Small intestine (tissue), 16 donors: ENCODE results near the gene TDRKH. TPM values are rescaled to one million over a fixed set of nuclear protein-coding genes. Genes with fewer than 3 reads are reported as not detected.

ENCODE experiments used
- DNase-seq, 2 donors: peaks; one replicate each; pipeline versions ENCODE4 v3.0.0 to v3.0.0-alpha.2; 2013
- FAIRE-seq: peaks from 2 replicates; lab custom pipeline; 2012; peaks lifted over from hg19 to GRCh38; lab: Jason Lieb, UNC
- H3K27ac ChIP-seq, 3 donors: one replicate each; pipeline ENCODE4 v1.5.1; 2013; ENCODE audit warnings: low read length in 2 of 3, mild to moderate bottlenecking in 2 of 3, control low read depth in 1 of 3, inconsistent platforms in 1 of 3, low read depth in 1 of 3, moderate library complexity in 1 of 3
- H3K27me3 ChIP-seq, 3 donors: one replicate each; pipeline ENCODE4 v1.6.1; 2013; ENCODE audit warnings: low read length in 3 of 3, inconsistent platforms in 1 of 3; ENCODE audit not compliant: control insufficient read depth in 3 of 3, insufficient read depth in 3 of 3
- H3K36me3 ChIP-seq, 3 donors: one replicate each; pipeline ENCODE4 v1.6.1; 2013; ENCODE audit warnings: low read length in 3 of 3, inconsistent platforms in 1 of 3, low read depth in 1 of 3, mild to moderate bottlenecking in 1 of 3, moderate library complexity in 1 of 3; ENCODE audit not compliant: control insufficient read depth in 3 of 3, insufficient read depth in 2 of 3
- H3K4me1 ChIP-seq, 3 donors: one replicate each; pipeline ENCODE4 v1.6.1; 2013; ENCODE audit warnings: low read length in 2 of 3, inconsistent platforms in 1 of 3, low read depth in 1 of 3, mild to moderate bottlenecking in 1 of 3, moderate library complexity in 1 of 3; ENCODE audit not compliant: control insufficient read depth in 3 of 3, insufficient read depth in 2 of 3
- H3K4me3 ChIP-seq, 3 donors: one replicate each; pipeline ENCODE4 v1.5.1; 2013; ENCODE audit warnings: low read length in 3 of 3, control low read depth in 1 of 3, inconsistent platforms in 1 of 3, low read depth in 1 of 3, mild to moderate bottlenecking in 1 of 3, moderate library complexity in 1 of 3
- H3K9me3 ChIP-seq, 2 donors: one replicate each; pipeline ENCODE4 v1.6.1; 2013; ENCODE audit warnings: low read depth in 1 of 2, low read length in 1 of 2; ENCODE audit not compliant: control insufficient read depth in 2 of 2, insufficient read depth in 1 of 2
- WGBS, 3 donors: extraction: QIAGEN DNeasy Blood & Tissue Kit; methylation state at CpG; one replicate each; pipeline ENCODE4 v1.1.7; 2013; 5-methylcytosine and 5-hydroxymethylcytosine counted together
- long read RNA-seq, 10 donors: transcript quantifications; one replicate each; lab custom pipeline, GENCODE V29; 2026
- polyA plus RNA-seq, 4 donors: library from polyadenylated mRNA; stranded (reverse) in 3 of 4; unstranded in 1 of 4; fragments of 200-250 nt in 3 of 4; fragments of 120-200 nt in 1 of 4; gene quantifications; one replicate each; pipeline versions ENCODE4 v1.2.1 to v1.2.3, GENCODE V29; 2013
- donor health status: healthy with polysubstance abuse.
- donor health status: control.
- donor health status: control.
- donor health status: Bipolar disorder and iron deficiency.
- donor health status: healthy.

Gene TDRKH, protein sequence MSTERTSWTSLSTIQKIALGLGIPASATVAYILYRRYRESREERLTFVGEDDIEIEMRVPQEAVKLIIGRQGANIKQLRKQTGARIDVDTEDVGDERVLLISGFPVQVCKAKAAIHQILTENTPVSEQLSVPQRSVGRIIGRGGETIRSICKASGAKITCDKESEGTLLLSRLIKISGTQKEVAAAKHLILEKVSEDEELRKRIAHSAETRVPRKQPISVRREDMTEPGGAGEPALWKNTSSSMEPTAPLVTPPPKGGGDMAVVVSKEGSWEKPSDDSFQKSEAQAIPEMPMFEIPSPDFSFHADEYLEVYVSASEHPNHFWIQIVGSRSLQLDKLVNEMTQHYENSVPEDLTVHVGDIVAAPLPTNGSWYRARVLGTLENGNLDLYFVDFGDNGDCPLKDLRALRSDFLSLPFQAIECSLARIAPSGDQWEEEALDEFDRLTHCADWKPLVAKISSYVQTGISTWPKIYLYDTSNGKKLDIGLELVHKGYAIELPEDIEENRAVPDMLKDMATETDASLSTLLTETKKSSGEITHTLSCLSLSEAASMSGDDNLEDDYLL
- polyA plus RNA-seq: 1 to 10 TPM in 3 of 4 donors, under 1 TPM in 1; 0.22 to 4.2 (median 2.4) TPM
- long read RNA-seq, donor 1: 0 reads
- long read RNA-seq, donor 2: 0 reads
- long read RNA-seq, donor 3: 0 reads
- long read RNA-seq, donor 4: 0 reads
- long read RNA-seq, donor 5: 0 reads
- long read RNA-seq, donor 6: 0 reads
- long read RNA-seq, donor 7: 0 reads
- long read RNA-seq, donor 8: 0 reads
- long read RNA-seq, donor 9: 0 reads
- long read RNA-seq, donor 10: 0 reads

DNA sequence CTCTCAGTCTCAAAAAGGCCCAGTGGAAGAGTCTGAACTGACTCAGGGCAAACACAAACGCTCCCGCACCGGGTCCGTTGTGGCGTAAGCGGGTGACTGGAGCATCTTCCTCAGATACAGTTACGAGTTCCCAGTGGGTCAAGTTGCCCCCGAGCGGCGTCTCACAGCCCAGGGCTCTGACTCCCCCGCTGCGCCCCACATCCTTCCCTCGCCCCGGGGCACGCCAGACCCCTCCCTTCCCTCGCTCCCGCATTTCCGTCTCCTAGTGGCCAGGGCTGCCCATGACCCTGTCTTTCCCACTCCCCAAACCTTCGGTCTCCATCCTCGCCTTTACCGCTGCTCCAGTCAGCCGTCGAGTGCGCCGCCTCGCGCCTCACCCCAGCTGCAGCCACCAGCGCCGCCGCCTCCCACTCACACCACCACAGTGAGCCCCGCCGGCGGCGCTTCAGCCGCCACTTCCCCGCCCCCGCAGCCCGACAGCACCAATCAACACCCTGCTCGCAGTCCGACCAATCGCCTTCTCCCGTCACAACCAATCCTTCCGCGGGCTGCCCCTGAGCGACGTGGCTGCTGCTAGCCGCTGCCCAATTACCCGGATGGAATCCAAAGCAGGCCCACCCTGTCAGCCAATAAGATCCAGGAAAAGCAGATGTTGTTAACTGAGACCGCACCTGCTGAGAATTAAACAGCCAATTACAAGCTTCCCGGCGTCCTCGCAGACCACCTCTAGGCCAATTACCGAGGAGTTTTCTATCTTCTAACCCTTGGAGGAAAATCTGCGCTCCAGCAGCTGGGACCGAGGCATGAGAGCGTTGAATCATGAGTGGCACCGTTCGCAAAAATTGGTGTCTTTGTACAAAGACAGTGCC is at the start of gene TDRKH:
Gene TDRKH (minus strand): TSS at position 430 of the 869 bp plus-strand sequence. CDS start 7,478 bp downstream, outside the sequence.
- H3K4me3 ChIP-seq: peak within 1 kb of the TSS; percentile 77 to 88 (median 85)
- no peaks in the 10 kb centered on the region for H3K27me3 ChIP-seq
- no peaks in the 10 kb centered on the region for H3K9me3 ChIP-seq
- WGBS, 3 donors: 0 to 1% (median 0%) methylated on average over 49 to 58 of the region's 58 CpGs
- H3K4me1 ChIP-seq: peaks cover 0 to 4% (median 0%) of the 10 kb centered on the region in 3 donors
- H3K36me3 ChIP-seq: no peaks in the 10 kb centered on the region
- H3K27ac ChIP-seq: peak within 1 kb of the TSS in 2 of 3 donors; percentile 39 to 64
- peak; percentile 98 to 100 for DNase-seq
- peak; percentile 51 for FAIRE-seq

DNA sequence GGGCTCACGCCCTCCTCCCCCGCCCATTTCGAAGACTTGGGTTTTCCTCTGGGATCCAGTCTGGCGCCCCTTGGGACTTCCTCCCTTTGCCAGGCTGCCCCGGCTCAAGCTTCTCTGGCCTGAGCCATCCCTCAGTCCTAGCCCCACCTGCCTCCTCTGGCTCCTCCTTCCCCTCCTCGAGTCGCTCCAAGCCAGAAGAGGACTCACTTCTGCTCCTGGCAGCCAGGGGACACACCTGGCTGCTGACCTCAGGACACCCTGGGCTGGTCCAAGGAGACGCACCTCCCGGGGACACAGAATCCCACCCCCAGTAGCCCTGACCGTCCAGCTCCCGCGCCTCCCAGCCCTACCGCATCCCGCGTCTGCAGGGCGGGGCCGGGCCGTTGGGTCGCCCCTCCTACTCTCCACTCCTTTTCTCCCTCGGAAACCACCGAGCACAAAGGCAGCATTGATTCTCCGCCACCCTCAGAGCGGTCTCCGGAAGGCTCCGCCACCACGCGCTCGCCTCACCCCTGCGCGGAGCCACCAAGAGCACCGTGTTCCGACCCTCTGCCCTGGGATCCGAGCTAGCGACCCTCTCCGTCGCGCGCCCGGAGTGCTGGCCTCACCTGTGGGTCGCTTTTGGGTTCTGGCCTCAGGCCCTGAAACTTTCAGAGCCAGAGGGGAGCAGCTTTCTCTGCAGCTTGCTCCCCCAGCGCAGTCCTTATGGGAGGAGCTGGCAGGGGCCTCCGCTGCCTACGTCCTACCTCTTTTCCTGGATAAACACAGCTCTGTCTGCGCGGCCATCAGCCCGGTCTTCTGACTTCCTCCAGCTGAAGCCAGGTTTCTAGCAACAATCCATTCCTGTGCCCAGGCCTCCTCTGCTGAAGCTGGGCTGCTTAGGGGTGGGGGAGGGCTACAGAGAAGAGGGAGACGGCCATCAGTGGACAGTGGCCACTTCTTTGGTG is 49.4 kb upstream of the TDRKH start, which contains the start of gene C2CD4D:
Gene C2CD4D (minus strand): TSS at position 364 of the 947 bp plus-strand sequence. CDS start 831 bp downstream, outside the sequence.
- 2 to 9% (median 4%) methylated on average over 45 to 47 of the region's 47 CpGs for WGBS, 3 donors
- FAIRE-seq: no peak
- Histone ChIP-seq H3K27ac (peak within 1 kb of the TSS in 2 of 3 donors; percentile 81 to 91), H3K36me3 (no peaks in the 10 kb centered on the region), H3K4me3 (peak within 1 kb of the TSS in 2 of 3 donors; percentile 52), H3K4me1 (peaks cover 0 to 31% (median 8%) of the 10 kb centered on the region in 3 donors), H3K9me3 (no peaks in the 10 kb centered on the region), H3K27me3 (peaks cover 0 to 25% (median 2%) of the 10 kb centered on the region in 3 donors)
- DNase-seq: peak; percentile 76 to 93

DNA sequence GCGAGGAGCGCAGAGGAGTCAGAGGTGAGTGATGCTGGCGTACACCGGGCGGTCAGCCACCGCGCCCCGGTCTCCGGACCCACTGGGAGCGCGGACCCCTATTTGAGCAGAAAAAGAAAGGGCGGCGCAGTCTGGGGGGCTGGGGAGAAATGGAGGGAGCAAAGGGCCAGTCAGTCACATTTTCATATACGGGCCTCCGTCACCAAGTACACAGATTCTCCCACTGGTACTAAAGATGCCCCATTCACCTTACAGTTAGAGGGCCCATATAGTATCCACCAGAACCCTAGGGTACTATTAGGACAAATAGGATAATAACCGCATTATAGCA is 48.7 kb upstream of the TDRKH start:
- no peak for FAIRE-seq
- Histone ChIP-seq H3K4me3 (peak overlapping the region in 2 of 3 donors; percentile 52), H3K4me1 (peaks cover 2 to 31% (median 8%) of the 10 kb centered on the region in 3 donors), H3K27me3 (peaks cover 0 to 25% (median 2%) of the 10 kb centered on the region in 3 donors), H3K36me3 (no peaks in the 10 kb centered on the region), H3K9me3 (no peaks in the 10 kb centered on the region), H3K27ac (peak overlapping the region in 1 of 3 donors; percentile 91)
- no peak for DNase-seq
- 28 to 83% (median 68%) methylated on average over 16 of the region's 16 CpGs for WGBS, 3 donors

DNA sequence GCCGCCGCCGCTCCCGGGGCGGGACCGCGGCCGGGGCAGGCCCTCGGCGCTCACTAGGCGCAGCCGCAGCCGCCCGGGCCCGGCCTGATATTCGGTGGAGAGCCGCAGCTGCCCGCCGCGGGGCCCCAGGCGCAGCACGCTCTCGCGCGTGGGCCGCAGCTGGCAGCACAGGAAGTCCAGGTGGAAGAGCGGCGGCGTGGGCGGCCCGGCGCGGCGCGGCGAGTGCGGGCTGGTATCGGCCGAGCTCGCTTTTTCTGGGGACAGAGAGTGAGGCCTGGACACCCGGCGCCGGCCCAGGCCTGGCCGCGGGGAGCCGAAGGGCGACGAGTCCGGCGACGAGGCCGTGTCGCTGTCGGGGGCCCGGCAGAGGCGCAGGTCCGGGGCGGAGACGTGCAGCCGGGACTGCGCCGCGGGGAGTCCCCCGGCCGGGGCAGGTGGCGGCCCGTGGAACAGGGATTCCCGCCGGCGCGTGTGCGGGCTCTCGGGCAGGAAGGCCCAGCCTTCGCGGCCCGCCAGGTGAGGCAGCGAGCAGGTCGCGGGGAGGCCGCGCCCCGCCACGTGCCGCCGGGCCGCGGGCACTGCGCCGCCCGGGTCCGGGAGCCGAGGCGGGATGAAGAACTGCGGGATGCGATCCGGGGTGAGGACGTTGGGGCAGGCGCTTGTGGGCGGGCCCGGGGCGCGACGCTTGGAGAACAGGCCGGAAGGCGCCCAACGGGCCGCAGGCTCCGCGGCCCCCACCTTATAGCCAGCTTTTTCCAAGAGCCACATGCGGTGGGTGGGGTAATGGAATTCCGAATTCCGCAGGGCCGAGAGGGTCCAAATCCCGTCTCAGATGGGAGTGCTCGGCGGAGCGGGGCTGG is 48.2 kb upstream of the TDRKH start:
- peaks cover 4 to 31% (median 8%) of the 10 kb centered on the region in 3 donors for H3K4me1 ChIP-seq
- H3K9me3 ChIP-seq: no peaks in the 10 kb centered on the region
- H3K4me3 ChIP-seq: peak overlapping the region in 2 of 3 donors; percentile 13 to 52
- 14 to 44% (median 43%) methylated on average over 83 to 117 of the region's 117 CpGs for WGBS, 3 donors
- no peak for FAIRE-seq
- no peaks in the 10 kb centered on the region for H3K36me3 ChIP-seq
- peaks cover 0 to 25% (median 2%) of the 10 kb centered on the region in 3 donors for H3K27me3 ChIP-seq
- H3K27ac ChIP-seq: peak overlapping the region in 1 of 3 donors; percentile 17
- peak in 1 of 2 donors; percentile 66 for DNase-seq

DNA sequence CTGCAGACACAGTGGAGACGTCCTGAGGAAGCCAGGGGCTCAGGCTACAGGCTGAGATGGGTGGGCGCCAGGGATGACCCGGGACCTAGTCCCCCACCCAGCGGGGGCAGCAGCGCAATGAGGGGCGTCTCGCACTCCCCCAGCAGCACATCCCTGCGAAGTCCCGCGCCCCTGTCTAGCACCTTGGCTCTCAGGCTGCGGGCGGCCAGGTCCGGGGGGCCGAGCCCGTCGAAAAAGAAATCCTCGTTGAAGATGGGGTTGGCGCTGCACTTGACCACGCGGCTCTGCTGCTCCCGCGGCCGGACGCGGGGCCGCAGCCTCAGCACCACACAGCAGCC is 47.6 kb upstream of the TDRKH start:
- Histone ChIP-seq H3K4me1 (peaks cover 4 to 31% (median 8%) of the 10 kb centered on the region in 3 donors), H3K27me3 (peaks cover 0 to 25% (median 2%) of the 10 kb centered on the region in 3 donors), H3K4me3 (peak overlapping the region in 1 of 3 donors; percentile 52), H3K9me3 (no peaks in the 10 kb centered on the region), H3K36me3 (no peaks in the 10 kb centered on the region), H3K27ac (peak overlapping the region in 1 of 3 donors; percentile 69)
- DNase-seq (no peak), FAIRE-seq (no peak)
- WGBS, 3 donors: 22 to 56% (median 40%) methylated on average over 24 to 26 of the region's 26 CpGs

DNA sequence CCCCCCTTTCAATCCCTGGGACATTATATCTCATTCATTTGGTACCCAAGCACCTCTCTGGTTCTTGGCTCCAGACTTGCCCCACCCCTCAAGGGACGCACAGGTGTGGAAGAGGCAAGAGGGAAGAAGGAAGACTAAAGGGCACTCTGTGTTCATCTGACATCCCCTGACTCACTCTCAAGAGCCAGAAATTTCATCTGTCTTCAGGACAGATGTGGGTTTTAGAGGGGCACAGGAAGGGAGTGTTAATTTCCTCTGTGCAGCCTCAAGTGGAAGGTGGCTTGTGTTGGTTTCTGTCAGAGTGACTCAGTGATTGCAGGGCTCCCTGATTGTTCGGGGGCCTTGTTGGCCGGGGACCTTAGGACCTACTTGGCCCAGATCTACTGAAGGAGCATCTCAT is 46.9 kb upstream of the TDRKH start:
- no peak for FAIRE-seq
- H3K4me3 ChIP-seq: no peak overlapping the region
- no peak for DNase-seq
- H3K27ac ChIP-seq: peak overlapping the region in 1 of 3 donors; percentile 69
- peaks cover 5 to 35% (median 8%) of the 10 kb centered on the region in 3 donors for H3K4me1 ChIP-seq
- peaks cover 0 to 25% (median 2%) of the 10 kb centered on the region in 3 donors for H3K27me3 ChIP-seq
- no peaks in the 10 kb centered on the region for H3K9me3 ChIP-seq
- no peaks in the 10 kb centered on the region for H3K36me3 ChIP-seq
- 27 to 41% (median 29%) methylated on average over 3 of the region's 3 CpGs for WGBS, 3 donors
